Body of pancreas (tissue), 4 donors: Measurements from ENCODE around the gene TMEM156.

Source experiments
- POLR2A ChIP-seq, 3 donors: fragments of 450-650 bp; IDR thresholded peaks; one replicate each; pipeline ENCODE4 v1.6.1; 2016; ENCODE audit warnings: antibody characterized with exemption in 3 of 3, mild to moderate bottlenecking in 2 of 3
- TF ChIP-seq, protein P1 (sequence below), 7 experiments: fragments of 450-650 bp in 4 of 7; fragments of 200-600 bp in 3 of 7; sonication (generic) in 3 of 7; IDR thresholded peaks; one replicate each; pipeline ENCODE4 v1.5.1; 2016 to 2019; ENCODE audit warnings: antibody characterized with exemption in 7 of 7

DNA sequence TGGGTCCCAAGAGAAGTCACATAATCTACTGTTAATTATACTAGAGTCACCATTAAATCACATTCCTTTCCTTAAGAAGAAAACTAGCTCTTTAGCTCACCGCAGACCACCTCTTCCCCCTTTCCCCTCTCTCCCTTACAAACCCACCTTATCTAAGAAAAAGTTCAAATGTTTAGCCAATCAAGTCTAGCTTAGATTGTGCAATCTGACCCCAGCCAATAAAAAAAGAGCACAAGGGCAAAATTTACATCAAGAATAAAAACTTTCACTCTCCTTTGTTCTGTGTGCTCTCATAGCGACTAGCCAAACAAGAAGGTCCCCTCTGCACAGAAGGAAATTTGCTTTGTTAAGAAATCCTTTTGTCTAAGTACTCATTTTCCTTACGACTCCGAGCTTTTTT lies 76.3 kb downstream of the TMEM156 start:
- TF ChIP-seq, protein P1, sequence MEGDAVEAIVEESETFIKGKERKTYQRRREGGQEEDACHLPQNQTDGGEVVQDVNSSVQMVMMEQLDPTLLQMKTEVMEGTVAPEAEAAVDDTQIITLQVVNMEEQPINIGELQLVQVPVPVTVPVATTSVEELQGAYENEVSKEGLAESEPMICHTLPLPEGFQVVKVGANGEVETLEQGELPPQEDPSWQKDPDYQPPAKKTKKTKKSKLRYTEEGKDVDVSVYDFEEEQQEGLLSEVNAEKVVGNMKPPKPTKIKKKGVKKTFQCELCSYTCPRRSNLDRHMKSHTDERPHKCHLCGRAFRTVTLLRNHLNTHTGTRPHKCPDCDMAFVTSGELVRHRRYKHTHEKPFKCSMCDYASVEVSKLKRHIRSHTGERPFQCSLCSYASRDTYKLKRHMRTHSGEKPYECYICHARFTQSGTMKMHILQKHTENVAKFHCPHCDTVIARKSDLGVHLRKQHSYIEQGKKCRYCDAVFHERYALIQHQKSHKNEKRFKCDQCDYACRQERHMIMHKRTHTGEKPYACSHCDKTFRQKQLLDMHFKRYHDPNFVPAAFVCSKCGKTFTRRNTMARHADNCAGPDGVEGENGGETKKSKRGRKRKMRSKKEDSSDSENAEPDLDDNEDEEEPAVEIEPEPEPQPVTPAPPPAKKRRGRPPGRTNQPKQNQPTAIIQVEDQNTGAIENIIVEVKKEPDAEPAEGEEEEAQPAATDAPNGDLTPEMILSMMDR (IDR thresholded peaks at IDR 0.05) = no peak
- no peak for TF ChIP-seq POLR2A (IDR thresholded peaks at IDR 0.05)
